ENCODE measurements around the gene AVEN. TPM values are rescaled to one million over a fixed set of nuclear protein-coding genes. Genes with fewer than 3 reads are reported as not detected.

AVEN gene
- total RNA-seq, 1 experiment from 2014 or later: 17.0 TPM

DNA sequence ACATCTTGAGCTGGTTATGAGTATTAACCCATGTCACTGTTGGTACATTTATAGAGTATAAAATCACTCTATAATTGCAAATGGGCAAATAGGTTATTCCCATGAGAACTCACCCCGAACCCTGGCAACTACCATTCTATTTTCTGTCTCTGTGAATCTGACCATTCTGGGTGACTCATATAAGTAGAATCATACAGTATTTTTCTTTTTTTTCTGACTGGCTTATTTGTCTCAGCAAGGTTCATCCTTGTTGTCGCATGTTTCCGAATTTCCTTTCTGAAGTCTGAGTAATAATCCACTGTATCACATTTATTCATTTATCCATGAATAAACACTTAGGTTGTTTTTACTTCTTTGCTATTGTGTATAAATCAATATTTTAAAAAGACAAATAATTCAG, 130.6 kb downstream of the AVEN start:
- no peak for TF ChIP-seq EZH2 (IDR thresholded peaks at IDR 0.05; ENCODE audit: borderline replicate concordance, low read depth, low read length, poor library complexity, severe bottlenecking)
- TF ChIP-seq, protein P1, sequence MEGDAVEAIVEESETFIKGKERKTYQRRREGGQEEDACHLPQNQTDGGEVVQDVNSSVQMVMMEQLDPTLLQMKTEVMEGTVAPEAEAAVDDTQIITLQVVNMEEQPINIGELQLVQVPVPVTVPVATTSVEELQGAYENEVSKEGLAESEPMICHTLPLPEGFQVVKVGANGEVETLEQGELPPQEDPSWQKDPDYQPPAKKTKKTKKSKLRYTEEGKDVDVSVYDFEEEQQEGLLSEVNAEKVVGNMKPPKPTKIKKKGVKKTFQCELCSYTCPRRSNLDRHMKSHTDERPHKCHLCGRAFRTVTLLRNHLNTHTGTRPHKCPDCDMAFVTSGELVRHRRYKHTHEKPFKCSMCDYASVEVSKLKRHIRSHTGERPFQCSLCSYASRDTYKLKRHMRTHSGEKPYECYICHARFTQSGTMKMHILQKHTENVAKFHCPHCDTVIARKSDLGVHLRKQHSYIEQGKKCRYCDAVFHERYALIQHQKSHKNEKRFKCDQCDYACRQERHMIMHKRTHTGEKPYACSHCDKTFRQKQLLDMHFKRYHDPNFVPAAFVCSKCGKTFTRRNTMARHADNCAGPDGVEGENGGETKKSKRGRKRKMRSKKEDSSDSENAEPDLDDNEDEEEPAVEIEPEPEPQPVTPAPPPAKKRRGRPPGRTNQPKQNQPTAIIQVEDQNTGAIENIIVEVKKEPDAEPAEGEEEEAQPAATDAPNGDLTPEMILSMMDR (conservative IDR thresholded peaks at IDR 0.05; ENCODE audit: low read depth, low read length): no peak
- POLR2A ChIA-PET (ENCODE audit: low non-redundant PET): no interaction called here
- CTCF ChIA-PET: no interaction called here

DNA sequence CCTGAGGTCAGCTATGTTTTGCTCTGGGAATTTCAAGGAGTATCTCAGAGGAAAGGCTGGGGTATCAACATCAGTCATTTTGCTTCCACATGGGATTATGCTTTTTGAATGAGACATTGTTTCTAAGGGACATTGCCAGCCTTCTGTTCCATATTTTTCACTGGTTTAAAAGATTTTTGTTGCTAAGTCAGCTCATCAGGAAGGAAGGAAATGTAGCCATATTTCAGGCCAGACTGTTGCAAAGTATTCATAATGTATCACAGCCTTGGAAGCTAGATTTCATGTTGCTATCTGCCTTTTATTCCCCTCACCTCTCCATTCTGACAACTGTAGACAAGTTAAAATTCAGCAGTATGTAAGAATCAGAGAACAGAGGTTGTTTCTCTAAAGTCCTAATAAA, 131.7 kb downstream of the AVEN start:
- BruUV-seq (replicated peaks): no TSS peak
- H3K9me3 ChIP-seq (ENCODE audit: low read depth, low read length, poor library complexity, severe bottlenecking): no peaks in the 10 kb centered on the region
- ChIA-PET CTCF (no interaction called here), POLR2A (ENCODE audit: low non-redundant PET) (no interaction called here)
- H3K4me3 ChIP-seq (ENCODE audit: low read depth, low read length, poor library complexity, severe bottlenecking): no peak overlapping the region
- no peaks in the 10 kb centered on the region for H3K4me1 ChIP-seq (ENCODE audit: insufficient read depth, low read length, poor library complexity, severe bottlenecking)
- H3K27ac ChIP-seq (ENCODE audit: low read depth, low read length, poor library complexity, severe bottlenecking): no peak overlapping the region
- intact Hi-C loops (cut with micrococcal nuclease; ENCODE audit: unreplicated experiment): no loop called here
- H3K36me3 ChIP-seq (ENCODE audit: insufficient read depth, low read length, poor library complexity, severe bottlenecking): no peaks in the 10 kb centered on the region
- no peaks in the 10 kb centered on the region for H3K27me3 ChIP-seq (replicated peaks; ENCODE audit: insufficient read depth, low read depth, low read length, poor library complexity)
- no peak for DNase-seq (ENCODE audit: low spot score)
- TF ChIP-seq, protein P1 (conservative IDR thresholded peaks at IDR 0.05; ENCODE audit: low read depth, low read length): no peak
- TF ChIP-seq EZH2 (IDR thresholded peaks at IDR 0.05; ENCODE audit: borderline replicate concordance, low read depth, low read length, poor library complexity, severe bottlenecking): no peak

More for the DNA sequence above, 130.6 kb downstream of the AVEN start:
- no peaks in the 10 kb centered on the region for H3K27me3 ChIP-seq (replicated peaks; ENCODE audit: insufficient read depth, low read depth, low read length, poor library complexity)
- intact Hi-C loops (cut with micrococcal nuclease; ENCODE audit: unreplicated experiment): no loop called here
- no peaks in the 10 kb centered on the region for H3K4me1 ChIP-seq (ENCODE audit: insufficient read depth, low read length, poor library complexity, severe bottlenecking)
- DNase-seq (ENCODE audit: low spot score): no peak
- no peak overlapping the region for H3K4me3 ChIP-seq (ENCODE audit: low read depth, low read length, poor library complexity, severe bottlenecking)
- H3K9me3 ChIP-seq (ENCODE audit: low read depth, low read length, poor library complexity, severe bottlenecking): no peaks in the 10 kb centered on the region
- BruUV-seq (replicated peaks): no TSS peak
- H3K36me3 ChIP-seq (ENCODE audit: insufficient read depth, low read length, poor library complexity, severe bottlenecking): no peaks in the 10 kb centered on the region
- no peak overlapping the region for H3K27ac ChIP-seq (ENCODE audit: low read depth, low read length, poor library complexity, severe bottlenecking)

DNA sequence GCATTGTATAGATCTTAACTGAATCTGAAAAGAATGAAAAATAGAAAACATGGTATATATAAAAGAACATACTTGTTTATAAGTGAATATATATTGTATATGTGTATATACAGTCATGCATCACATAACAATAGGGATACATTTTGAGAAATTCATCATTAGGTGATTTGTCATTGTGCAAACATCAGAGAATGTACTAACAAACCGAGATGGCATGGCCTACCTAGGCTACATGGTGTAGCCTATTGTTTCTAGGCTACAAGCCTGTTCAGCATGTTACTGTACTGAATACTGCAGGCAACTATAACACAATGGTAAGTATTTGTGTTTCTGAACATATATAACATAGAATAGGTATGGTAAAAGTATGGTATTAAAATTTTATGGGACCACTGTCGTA, 135.3 kb downstream of the AVEN start:
- CTCF ChIA-PET: no interaction called here
- intact Hi-C loops (cut with micrococcal nuclease; ENCODE audit: unreplicated experiment): no loop called here

More for the DNA sequence above, 135.3 kb downstream of the AVEN start:
- H3K4me1 ChIP-seq (ENCODE audit: insufficient read depth, low read length, poor library complexity, severe bottlenecking): no peaks in the 10 kb centered on the region
- no peak overlapping the region for H3K27ac ChIP-seq (ENCODE audit: low read depth, low read length, poor library complexity, severe bottlenecking)
- TF ChIP-seq, protein P1 (conservative IDR thresholded peaks at IDR 0.05; ENCODE audit: low read depth, low read length): no peak
- TF ChIP-seq EZH2 (IDR thresholded peaks at IDR 0.05; ENCODE audit: borderline replicate concordance, low read depth, low read length, poor library complexity, severe bottlenecking): no peak
- H3K4me3 ChIP-seq (ENCODE audit: low read depth, low read length, poor library complexity, severe bottlenecking): no peak overlapping the region
- H3K36me3 ChIP-seq (ENCODE audit: insufficient read depth, low read length, poor library complexity, severe bottlenecking): no peaks in the 10 kb centered on the region
- H3K9me3 ChIP-seq (ENCODE audit: low read depth, low read length, poor library complexity, severe bottlenecking): no peaks in the 10 kb centered on the region
- peaks cover 2% of the 10 kb centered on the region for H3K27me3 ChIP-seq (replicated peaks; ENCODE audit: insufficient read depth, low read depth, low read length, poor library complexity)
- DNase-seq (ENCODE audit: low spot score): no peak
- no TSS peak for BruUV-seq (replicated peaks)
- POLR2A ChIA-PET (ENCODE audit: low non-redundant PET): no interaction called here
